Prostate gland (tissue), 2 donors: ENCODE results near the gene TMEM271.

Source experiments
- POLR2AphosphoS5 ChIP-seq: sonication (generic); formaldehyde crosslinking; IDR thresholded peaks from one replicate; pipeline ENCODE4 v1.6.1; 2017; ENCODE audit warnings: antibody characterized with exemption
- TF ChIP-seq, protein P1 (sequence below), 4 experiments: fragments of 200-600 bp in 2 of 4; fragments of 450-650 bp in 2 of 4; sonication (generic) in 2 of 4; IDR thresholded peaks; 1 replicate in 3 of 4; 2 replicates in 1 of 4; pipeline ENCODE4 v1.5.1; 2016 to 2019; ENCODE audit warnings: antibody characterized with exemption in 4 of 4, mild to moderate bottlenecking in 2 of 4, moderate library complexity in 2 of 4

DNA sequence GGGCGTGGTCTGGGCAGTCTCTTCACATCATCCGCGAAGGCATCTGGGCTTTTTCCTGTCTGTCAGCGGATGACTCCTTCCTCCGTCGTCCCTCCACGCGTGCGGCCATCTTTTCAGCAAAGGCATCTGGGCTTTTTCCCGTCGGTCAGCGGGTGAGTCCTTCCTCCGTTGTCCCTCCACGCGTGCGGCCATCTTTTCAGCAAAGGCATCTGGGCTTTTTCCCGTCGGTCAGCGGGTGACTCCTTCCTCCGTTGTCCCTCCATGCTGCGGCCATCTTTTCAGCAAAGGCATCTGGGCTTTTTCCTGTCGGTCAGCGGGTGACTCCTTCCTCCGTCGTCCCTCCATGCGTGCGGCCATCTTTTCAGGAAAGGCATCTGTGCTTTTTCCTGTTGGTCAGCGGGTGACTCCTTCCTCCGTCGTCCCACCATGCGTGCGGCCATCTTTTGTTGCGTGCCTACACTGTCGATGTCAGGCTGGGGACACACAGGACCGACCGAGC is 12.3 kb upstream of the TMEM271 start:
- TF ChIP-seq, protein P1, sequence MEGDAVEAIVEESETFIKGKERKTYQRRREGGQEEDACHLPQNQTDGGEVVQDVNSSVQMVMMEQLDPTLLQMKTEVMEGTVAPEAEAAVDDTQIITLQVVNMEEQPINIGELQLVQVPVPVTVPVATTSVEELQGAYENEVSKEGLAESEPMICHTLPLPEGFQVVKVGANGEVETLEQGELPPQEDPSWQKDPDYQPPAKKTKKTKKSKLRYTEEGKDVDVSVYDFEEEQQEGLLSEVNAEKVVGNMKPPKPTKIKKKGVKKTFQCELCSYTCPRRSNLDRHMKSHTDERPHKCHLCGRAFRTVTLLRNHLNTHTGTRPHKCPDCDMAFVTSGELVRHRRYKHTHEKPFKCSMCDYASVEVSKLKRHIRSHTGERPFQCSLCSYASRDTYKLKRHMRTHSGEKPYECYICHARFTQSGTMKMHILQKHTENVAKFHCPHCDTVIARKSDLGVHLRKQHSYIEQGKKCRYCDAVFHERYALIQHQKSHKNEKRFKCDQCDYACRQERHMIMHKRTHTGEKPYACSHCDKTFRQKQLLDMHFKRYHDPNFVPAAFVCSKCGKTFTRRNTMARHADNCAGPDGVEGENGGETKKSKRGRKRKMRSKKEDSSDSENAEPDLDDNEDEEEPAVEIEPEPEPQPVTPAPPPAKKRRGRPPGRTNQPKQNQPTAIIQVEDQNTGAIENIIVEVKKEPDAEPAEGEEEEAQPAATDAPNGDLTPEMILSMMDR (IDR thresholded peaks at IDR 0.05) = no peak
- TF ChIP-seq POLR2AphosphoS5 = no peak
